Measurements from ENCODE around the gene CAMKK1. TPM values are rescaled to one million over a fixed set of nuclear protein-coding genes. Genes with fewer than 3 reads are reported as not detected.

Gene CAMKK1
- total and polyA plus RNA-seq, 2 experiments from 2014 or later, result 4.3 to 7.1 TPM

- H3K27me3 ChIP-seq (ENCODE audit: insufficient read depth), result no peaks in the 10 kb centered on the region
- H3K36me3 ChIP-seq (ENCODE audit: insufficient read depth), result no peaks in the 10 kb centered on the region; the same call in 1 of the 2 replicates
- H3K4me1 ChIP-seq (ENCODE audit: insufficient read depth), result no peaks in the 10 kb centered on the region
- peaks cover 7% of the 10 kb centered on the region for H3K27me3 Mint-ChIP-seq (ENCODE audit: insufficient read depth, low read depth, poor library complexity)
- ATAC-seq, result no peak
- H4K20me1 ChIP-seq (replicated peaks; ENCODE audit: insufficient read depth), result no peaks in the 10 kb centered on the region
- no peak overlapping the region for H2AFZ ChIP-seq
- H3K4me2 ChIP-seq, result no peak overlapping the region
- no peak overlapping the region for H3K27ac ChIP-seq (ENCODE audit: low read depth)
- H3K36me3 Mint-ChIP-seq (ENCODE audit: low read depth), result peaks cover 11% of the 10 kb centered on the region
- no peaks in the 10 kb centered on the region for H3K9me2 ChIP-seq (ENCODE audit: insufficient read depth)
- no peak overlapping the region for H3K27ac Mint-ChIP-seq
- H3K4me3 ChIP-seq, result no peak overlapping the region
- no peaks in the 10 kb centered on the region for H3K9me3 Mint-ChIP-seq
- no peaks in the 10 kb centered on the region for H3K79me2 ChIP-seq (replicated peaks; ENCODE audit: insufficient read depth)
- TF ChIP-seq ZNF462 (CRISPR knock-in tag; IDR thresholded peaks at IDR 0.05) (no peak), ZNF331 (CRISPR knock-in tag; IDR thresholded peaks at IDR 0.05; ENCODE audit: low read depth) (no peak), ETS1 (IDR thresholded peaks at IDR 0.05) (no peak), EZH2phosphoT487 (IDR thresholded peaks at IDR 0.05; ENCODE audit: unreplicated experiment) (no peak), CTCF (conservative IDR thresholded peaks at IDR 0.05; ENCODE audit: low read depth in 2 of 2) (no peak), CREB1 (CRISPR knock-in tag; IDR thresholded peaks at IDR 0.05; ENCODE audit: low read depth) (no peak), REST (IDR thresholded peaks at IDR 0.05; ENCODE audit: unreplicated experiment) (no peak), NANOG (IDR thresholded peaks at IDR 0.05; ENCODE audit: borderline replicate concordance) (no peak), EZH2 (IDR thresholded peaks at IDR 0.05; ENCODE audit: low read depth, unreplicated experiment) (no peak), POLR2AphosphoS5 (IDR thresholded peaks at IDR 0.05; ENCODE audit: low read depth) (no peak), STAT1 (IDR thresholded peaks at IDR 0.05; ENCODE audit: unreplicated experiment) (no peak), ZNF114 (CRISPR knock-in tag; IDR thresholded peaks at IDR 0.05) (no peak)
- H3K4me1 Mint-ChIP-seq, result no peaks in the 10 kb centered on the region; the same call in 2 of the 3 replicates
- H3K4me3 Mint-ChIP-seq, result no peak overlapping the region
- no peak for DNase-seq (ENCODE audit: low spot score)
- H3F3A ChIP-seq (replicated peaks; ENCODE audit: low read depth), result no peaks in the 10 kb centered on the region
Observed at GRCh38 chr17:3866276-3866675, 26.6 kb downstream of the CAMKK1 start.

All from GM23338 (cell line).